MM.1S (cell line): ENCODE data around the gene COQ2.

Experiments
- DNase-seq: peaks from one replicate; pipeline ENCODE4 v3.0.0-alpha.2; 2015
- H2AFZ ChIP-seq: fragments of 300-600 bp; sonication (generic); 2 replicates; pipeline ENCODE4 v1.6.0; 2016; ENCODE audit warnings: antibody characterized with exemption, low read length
- H3F3A ChIP-seq: fragments of 300-600 bp; sonication (generic); 2 replicates; pipeline ENCODE4 v1.6.1; 2016; ENCODE audit warnings: mild to moderate bottlenecking, antibody characterized with exemption, low read length, moderate library complexity, mixed read lengths; ENCODE audit not compliant: insufficient read depth
- H3K27ac ChIP-seq: fragments of 300-600 bp; sonication (generic); 2 replicates; pipeline ENCODE4 v1.5.1; 2016; ENCODE audit warnings: mild to moderate bottlenecking, low read length
- H3K27me3 ChIP-seq: fragments of 300-600 bp; sonication (generic); replicated peaks from 2 replicates; pipeline ENCODE4 v1.6.0; 2016; ENCODE audit warnings: low read length; ENCODE audit not compliant: insufficient read depth
- H3K36me3 ChIP-seq: fragments of 300-600 bp; sonication (generic); replicated peaks from 2 replicates; pipeline ENCODE4 v1.6.1; 2016; ENCODE audit warnings: mild to moderate bottlenecking, low read length, mixed read lengths; ENCODE audit not compliant: insufficient read depth
- H3K4me1 ChIP-seq: fragments of 300-600 bp; sonication (generic); 2 replicates; pipeline ENCODE4 v1.6.1; 2016; ENCODE audit warnings: low read length, mixed read lengths
- H3K4me2 ChIP-seq: fragments of 300-600 bp; sonication (generic); 2 replicates; pipeline ENCODE4 v1.6.0; 2016; ENCODE audit warnings: low read depth, low read length
- H3K4me3 ChIP-seq: fragments of 300-600 bp; sonication (generic); 2 replicates; pipeline ENCODE4 v1.5.1; 2016; ENCODE audit warnings: low read length, mixed read lengths
- H3K79me2 ChIP-seq: fragments of 300-600 bp; sonication (generic); 2 replicates; pipeline ENCODE4 v1.6.1; 2016; ENCODE audit warnings: mixed run types, low read length, mixed read lengths
- H3K9ac ChIP-seq: fragments of 300-600 bp; sonication (generic); 2 replicates; pipeline ENCODE4 v1.6.1; 2016; ENCODE audit warnings: low read length, mixed read lengths
- H3K9me2 ChIP-seq: fragments of 300-600 bp; sonication (generic); replicated peaks from 2 replicates; pipeline ENCODE4 v1.6.1; 2016; ENCODE audit warnings: mild to moderate bottlenecking, low read length, mixed read lengths; ENCODE audit not compliant: insufficient read depth
- H3K9me3 ChIP-seq: fragments of 300-600 bp; sonication (generic); replicated peaks from 2 replicates; pipeline ENCODE4 v1.6.1; 2016; ENCODE audit warnings: mild to moderate bottlenecking, low read length, mixed read lengths; ENCODE audit not compliant: insufficient read depth
- H4K20me1 ChIP-seq: fragments of 300-600 bp; sonication (generic); 2 replicates; pipeline ENCODE4 v1.6.1; 2016; ENCODE audit warnings: mild to moderate bottlenecking, low read length, moderate library complexity, mixed read lengths; ENCODE audit not compliant: insufficient read depth
- CTCF ChIP-seq: fragments of 300-600 bp; sonication (generic); IDR thresholded peaks from 2 replicates; pipeline ENCODE4 v1.5.1; 2016; ENCODE audit warnings: antibody characterized with exemption, low read length, mixed read lengths
- EZH2 ChIP-seq: fragments of 300-600 bp; sonication (generic); optimal IDR thresholded peaks from 2 replicates; pipeline ENCODE3; 2017; ENCODE audit warnings: low read depth, mild to moderate bottlenecking, antibody characterized with exemption, low read length, mixed read lengths
- EZH2phosphoT487 ChIP-seq: fragments of 300-600 bp; sonication (generic); IDR thresholded peaks from 2 replicates; pipeline ENCODE4 v1.6.1; 2018; ENCODE audit warnings: antibody characterized with exemption, low read length

The COQ2 gene

DNA sequence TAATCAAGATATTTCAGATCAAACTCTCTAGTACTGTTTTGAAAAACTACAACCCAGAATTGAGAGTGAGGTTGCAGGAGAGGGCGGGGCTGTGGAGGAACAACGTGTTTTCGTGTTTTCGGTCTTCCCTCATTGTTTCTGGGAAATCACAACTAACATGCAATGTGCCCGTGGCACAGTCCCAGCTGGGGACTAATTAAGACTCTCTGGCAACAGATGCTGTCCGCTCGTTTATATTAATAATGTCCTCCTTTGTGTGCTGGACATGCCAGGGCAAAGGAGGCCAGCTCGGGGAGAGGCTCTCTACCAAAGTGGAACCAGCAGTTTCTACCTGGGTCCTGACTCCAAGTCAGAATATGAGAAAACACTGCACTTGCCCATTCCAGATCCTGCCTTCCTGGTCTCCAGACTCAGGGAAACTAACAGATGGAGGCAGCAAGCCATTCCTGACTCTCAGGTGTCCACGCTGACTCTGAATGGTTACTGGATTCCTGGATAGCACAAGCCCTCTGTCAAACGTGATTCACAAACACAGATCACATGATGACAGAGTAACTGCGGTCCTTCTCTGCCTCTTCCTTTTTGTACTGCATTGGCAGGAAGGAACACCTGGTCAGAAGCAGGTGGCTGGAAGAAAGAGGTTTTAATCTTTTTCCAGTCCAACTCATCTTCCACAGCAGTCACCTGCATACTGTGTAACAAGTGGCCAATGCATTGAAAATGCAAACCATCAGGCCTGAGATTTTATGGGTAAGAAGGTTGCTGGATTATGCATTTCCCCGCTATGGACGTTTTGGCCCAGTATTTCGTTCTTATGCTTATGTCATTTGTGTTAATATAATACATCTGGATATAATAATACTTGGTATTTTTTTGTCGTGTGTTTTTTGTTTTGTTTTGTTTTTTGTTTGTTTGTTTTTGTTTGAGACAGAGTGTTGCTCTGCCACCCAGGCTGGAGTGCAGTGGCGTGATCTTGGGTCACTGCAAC lies 65.0 kb downstream of the COQ2 start:
- Histone ChIP-seq H3K4me2 (peak overlapping the region; percentile 68), H3K36me3 (no peaks in the 10 kb centered on the region), H3K9me3 (no peaks in the 10 kb centered on the region), H3K27me3 (no peaks in the 10 kb centered on the region), H3K4me3 (peak overlapping the region; percentile 55), H4K20me1 (no peaks in the 10 kb centered on the region), H3K4me1 (peaks cover 72% of the 10 kb centered on the region), H3F3A (peaks cover 59% of the 10 kb centered on the region), H3K9me2 (no peaks in the 10 kb centered on the region), H3K9ac (peak overlapping the region; percentile 82), H3K79me2 (no peaks in the 10 kb centered on the region), H3K27ac (peak overlapping the region; percentile 91), H2AFZ (no peak overlapping the region)
- TF ChIP-seq CTCF (no peak), EZH2phosphoT487 (no peak), EZH2 (no peak)
- DNase-seq: peak; percentile 94

DNA sequence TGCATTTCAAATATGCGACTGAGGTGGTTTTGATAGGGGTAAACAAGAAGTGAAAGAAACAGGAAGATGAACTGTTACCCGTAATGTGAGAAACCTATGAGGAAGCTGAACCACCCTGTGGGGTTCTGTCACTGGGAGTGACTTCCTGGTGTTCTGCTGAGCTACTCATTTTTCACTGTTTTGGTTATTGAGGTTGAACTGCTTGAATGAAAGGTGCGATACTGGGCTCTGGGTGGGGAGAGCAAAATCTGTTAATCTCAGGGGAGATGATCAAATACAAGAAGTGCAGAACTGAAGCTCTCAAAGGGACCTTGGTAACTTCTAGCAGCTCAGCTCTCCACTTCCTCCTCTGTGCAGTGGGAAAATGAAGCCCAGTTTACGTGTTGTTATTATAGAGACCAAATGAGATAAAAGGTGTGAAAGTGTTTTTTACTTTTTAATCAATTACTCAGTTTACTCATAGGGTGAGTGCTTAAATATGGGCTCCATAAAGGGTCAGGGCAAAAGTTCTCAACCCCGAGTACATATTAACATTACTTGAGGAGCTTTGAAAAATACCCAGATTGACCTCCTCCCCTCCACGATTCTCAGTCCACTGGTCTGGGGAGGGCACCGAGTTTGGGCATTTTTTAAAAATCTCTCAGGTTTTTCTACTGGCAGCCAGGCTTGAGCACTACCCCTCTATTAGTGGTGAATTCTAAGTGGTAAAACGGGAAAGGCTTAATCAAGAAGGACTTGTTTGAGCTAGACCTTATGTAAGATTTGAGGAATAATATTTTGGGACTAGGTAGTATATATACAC lies 66.7 kb downstream of the COQ2 start:
- Histone ChIP-seq H3K9me2 (no peaks in the 10 kb centered on the region), H4K20me1 (no peaks in the 10 kb centered on the region), H3K4me1 (peaks cover 70% of the 10 kb centered on the region), H2AFZ (no peak overlapping the region), H3K27me3 (no peaks in the 10 kb centered on the region), H3K9ac (peak overlapping the region; percentile 82), H3K9me3 (no peaks in the 10 kb centered on the region), H3K4me2 (peak overlapping the region; percentile 68), H3F3A (peaks cover 67% of the 10 kb centered on the region), H3K79me2 (no peaks in the 10 kb centered on the region), H3K27ac (peak overlapping the region; percentile 91), H3K36me3 (no peaks in the 10 kb centered on the region), H3K4me3 (peak overlapping the region; percentile 45)
- DNase-seq: peak; percentile 94
- TF ChIP-seq CTCF (no peak), EZH2phosphoT487 (no peak), EZH2 (no peak)

- Histone ChIP-seq H3K36me3 (no peaks in the 10 kb centered on the region), H3K79me2 (no peaks in the 10 kb centered on the region), H2AFZ (no peak overlapping the region), H3K4me1 (peaks cover 67% of the 10 kb centered on the region), H3K27ac (peak overlapping the region; percentile 91), H3F3A (peaks cover 65% of the 10 kb centered on the region), H3K27me3 (no peaks in the 10 kb centered on the region), H3K9me2 (no peaks in the 10 kb centered on the region), H3K9me3 (no peaks in the 10 kb centered on the region), H3K9ac (peak overlapping the region; percentile 54), H3K4me2 (peak overlapping the region; percentile 68), H4K20me1 (no peaks in the 10 kb centered on the region), H3K4me3 (peak overlapping the region; percentile 45; the same call in 1 of the 2 replicates)
- no peak for DNase-seq
- TF ChIP-seq EZH2: no peak
- no peak for TF ChIP-seq EZH2phosphoT487
- no peak for TF ChIP-seq CTCF
Observed at GRCh38 chr4:83216959-83217683, 67.5 kb downstream of the COQ2 start.
